ENCODE data around the gene NDST4.

The NDST4 gene

GRCh38 chr4:115113506-115114106, at the start of gene NDST4:
Gene NDST4 (minus strand): TSS chr4:115113620. CDS start chr4:115077036, 36,584 bp downstream.
- no peak for DNase-seq (ENCODE audit: low spot score)
- TF ChIP-seq, protein P1, sequence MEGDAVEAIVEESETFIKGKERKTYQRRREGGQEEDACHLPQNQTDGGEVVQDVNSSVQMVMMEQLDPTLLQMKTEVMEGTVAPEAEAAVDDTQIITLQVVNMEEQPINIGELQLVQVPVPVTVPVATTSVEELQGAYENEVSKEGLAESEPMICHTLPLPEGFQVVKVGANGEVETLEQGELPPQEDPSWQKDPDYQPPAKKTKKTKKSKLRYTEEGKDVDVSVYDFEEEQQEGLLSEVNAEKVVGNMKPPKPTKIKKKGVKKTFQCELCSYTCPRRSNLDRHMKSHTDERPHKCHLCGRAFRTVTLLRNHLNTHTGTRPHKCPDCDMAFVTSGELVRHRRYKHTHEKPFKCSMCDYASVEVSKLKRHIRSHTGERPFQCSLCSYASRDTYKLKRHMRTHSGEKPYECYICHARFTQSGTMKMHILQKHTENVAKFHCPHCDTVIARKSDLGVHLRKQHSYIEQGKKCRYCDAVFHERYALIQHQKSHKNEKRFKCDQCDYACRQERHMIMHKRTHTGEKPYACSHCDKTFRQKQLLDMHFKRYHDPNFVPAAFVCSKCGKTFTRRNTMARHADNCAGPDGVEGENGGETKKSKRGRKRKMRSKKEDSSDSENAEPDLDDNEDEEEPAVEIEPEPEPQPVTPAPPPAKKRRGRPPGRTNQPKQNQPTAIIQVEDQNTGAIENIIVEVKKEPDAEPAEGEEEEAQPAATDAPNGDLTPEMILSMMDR (IDR thresholded peaks at IDR 0.05; ENCODE audit: extremely low read depth, missing control alignments): no peak

DNA sequence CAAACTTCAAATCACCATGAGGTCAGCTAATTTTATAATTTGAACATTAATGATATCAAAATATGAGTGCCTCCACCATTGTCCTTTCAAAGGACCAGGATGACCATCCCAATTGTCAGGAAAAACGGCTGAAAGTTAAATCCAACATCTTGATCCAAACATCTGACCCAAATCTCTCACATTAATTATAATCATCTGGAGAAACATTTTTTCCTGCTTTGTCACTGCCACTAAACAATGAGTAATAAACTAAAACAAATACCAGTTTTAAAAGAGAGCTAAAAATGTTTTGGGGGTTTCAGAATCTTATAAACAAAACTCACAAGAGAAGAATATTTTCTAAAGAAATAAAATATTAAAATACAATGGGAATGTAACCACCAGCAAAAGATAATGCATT, 45.7 kb upstream of the NDST4 start:
- TF ChIP-seq, protein P1 (IDR thresholded peaks at IDR 0.05; ENCODE audit: extremely low read depth, missing control alignments): no peak
- no peak for DNase-seq (ENCODE audit: low spot score)

- no peak for DNase-seq (ENCODE audit: low spot score)
These were observed 44.9 kb upstream of the NDST4 start for GRCh38 chr4:115158296-115158695.

GRCh38 chr4:115154826-115155225, 41.4 kb upstream of the NDST4 start:
- no peak for DNase-seq (ENCODE audit: low spot score)

More at GRCh38 chr4:115158296-115158695, 44.9 kb upstream of the NDST4 start:
- TF ChIP-seq, protein P1 (IDR thresholded peaks at IDR 0.05; ENCODE audit: extremely low read depth, missing control alignments): no peak

DNA sequence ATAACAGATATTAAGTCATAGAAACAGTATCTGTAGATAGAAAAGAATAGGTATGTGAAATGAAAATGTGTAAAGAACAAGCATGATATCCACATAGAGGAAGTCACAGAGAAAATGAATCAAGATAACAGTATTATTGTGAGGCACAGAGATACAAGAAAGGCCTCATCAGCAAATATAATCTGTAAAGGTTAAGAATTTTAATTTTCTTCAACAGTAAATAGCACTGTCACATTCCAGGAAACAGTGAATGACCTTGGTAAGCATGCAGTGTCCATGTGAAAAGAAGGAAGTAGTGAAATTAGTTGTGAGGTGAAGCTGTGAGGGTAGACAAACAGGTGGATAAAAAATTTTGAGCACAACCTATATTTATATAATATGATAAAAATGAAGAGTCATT, 39.5 kb upstream of the NDST4 start:
- TF ChIP-seq, protein P1 (IDR thresholded peaks at IDR 0.05; ENCODE audit: extremely low read depth, missing control alignments): no peak

More at GRCh38 chr4:115154826-115155225, 41.4 kb upstream of the NDST4 start:
- TF ChIP-seq, protein P1 (IDR thresholded peaks at IDR 0.05; ENCODE audit: extremely low read depth, missing control alignments): no peak

DNA sequence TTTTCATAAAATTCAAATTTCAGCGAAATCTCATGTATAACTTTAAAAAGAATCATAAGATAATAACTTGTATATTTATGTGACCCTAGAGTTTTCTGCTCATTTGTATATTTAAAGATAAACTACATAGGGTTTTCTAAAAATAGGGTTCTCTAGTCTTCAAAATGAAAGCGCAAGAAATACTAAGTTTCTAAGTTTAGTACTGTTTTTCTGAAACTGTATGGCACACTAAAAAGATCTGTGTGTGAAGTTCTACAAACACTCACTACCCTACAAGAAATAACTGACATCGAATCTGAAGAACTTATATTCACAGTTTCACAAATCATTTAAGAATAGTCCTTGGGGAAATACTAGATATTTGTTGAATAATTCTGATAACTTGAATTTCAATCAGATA, 38.7 kb upstream of the NDST4 start:
- TF ChIP-seq, protein P1 (IDR thresholded peaks at IDR 0.05; ENCODE audit: extremely low read depth, missing control alignments): no peak
- no peak for DNase-seq (ENCODE audit: low spot score)

More for the DNA sequence above, 39.5 kb upstream of the NDST4 start:
- no peak for DNase-seq (ENCODE audit: low spot score)

- no peak for DNase-seq (ENCODE audit: low spot score)
- TF ChIP-seq, protein P1 (IDR thresholded peaks at IDR 0.05; ENCODE audit: extremely low read depth, missing control alignments): no peak
These were observed 35.7 kb upstream of the NDST4 start for GRCh38 chr4:115149106-115149505.
